GM19240 (cell line): ENCODE results near the gene IQCK.

Source experiments
- DNase-seq: peaks from one replicate; pipeline ENCODE4 v3.0.0; 2011; ENCODE audit warnings: low spot score; ENCODE audit not compliant: insufficient read length

The IQCK gene

DNA sequence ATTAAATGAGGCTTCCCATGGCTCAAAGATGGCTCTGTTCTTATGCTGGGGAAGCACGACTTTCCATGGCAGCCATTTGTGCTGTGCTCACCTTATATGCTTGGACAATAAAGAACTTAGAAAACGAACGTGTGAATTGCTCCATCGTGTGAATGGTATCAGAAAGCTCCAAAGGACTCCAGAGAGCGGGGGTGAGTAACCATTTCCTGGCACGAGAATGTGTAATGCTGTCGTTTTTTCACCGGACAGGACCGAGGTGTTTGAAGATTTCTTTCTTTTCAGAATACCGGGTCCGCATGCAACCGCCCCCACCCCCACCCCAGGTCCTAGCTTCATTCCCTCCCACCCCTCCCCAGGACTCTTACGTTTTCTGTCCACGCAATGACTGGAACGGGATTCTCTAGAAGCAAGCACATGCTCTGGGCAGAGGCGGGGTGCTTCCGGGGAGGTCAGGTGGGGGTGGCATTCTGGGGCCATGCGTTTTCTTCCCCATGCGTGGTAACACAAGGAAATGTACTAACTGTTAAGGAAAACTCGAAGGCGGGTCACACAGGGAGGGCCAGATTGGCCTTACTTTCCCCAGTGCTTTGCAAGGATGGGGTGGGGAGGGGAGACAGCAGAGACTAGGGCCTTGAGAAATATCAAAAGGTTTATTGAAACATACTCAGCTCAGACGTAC is 140.4 kb downstream of the IQCK start:
- no peak for DNase-seq

DNA sequence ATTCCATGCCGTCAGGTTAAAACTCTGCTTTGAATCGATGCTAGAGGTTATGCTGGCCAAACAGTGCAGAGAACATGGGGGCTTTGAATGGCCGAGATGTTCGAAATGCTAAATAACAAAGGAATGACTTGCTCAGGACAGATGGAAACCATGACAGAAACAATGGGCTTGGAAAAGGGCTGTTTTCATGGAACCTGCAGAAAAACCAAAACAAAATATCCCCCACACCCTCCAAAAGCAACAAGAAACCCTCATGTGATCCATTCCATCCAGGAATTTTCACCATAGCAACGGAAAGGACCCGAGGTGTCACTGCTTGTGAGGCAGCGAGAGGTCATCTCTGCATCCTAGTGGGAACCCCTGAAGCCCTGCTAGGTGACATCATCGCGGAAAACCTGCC is 141.1 kb downstream of the IQCK start:
- DNase-seq, result no peak

DNA sequence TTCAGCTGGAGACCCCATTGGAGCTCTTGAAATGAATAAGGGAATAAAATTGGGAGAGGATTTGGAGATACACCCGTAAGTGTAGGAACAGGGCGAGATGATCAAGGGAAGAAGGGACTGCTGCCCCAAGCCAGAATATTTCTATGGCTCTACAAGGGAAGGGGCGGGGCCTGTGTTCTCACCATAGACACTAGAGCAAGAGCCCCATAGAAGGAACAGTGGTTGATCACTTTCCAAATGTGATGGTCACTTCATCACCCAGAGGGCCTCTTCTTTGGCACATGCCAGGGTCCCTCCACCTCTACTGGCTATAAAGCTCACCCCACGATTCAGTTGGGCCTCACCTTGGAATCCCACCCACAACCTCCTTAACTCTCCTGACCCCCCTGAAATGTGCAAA is 141.5 kb downstream of the IQCK start:
- no peak for DNase-seq

DNA sequence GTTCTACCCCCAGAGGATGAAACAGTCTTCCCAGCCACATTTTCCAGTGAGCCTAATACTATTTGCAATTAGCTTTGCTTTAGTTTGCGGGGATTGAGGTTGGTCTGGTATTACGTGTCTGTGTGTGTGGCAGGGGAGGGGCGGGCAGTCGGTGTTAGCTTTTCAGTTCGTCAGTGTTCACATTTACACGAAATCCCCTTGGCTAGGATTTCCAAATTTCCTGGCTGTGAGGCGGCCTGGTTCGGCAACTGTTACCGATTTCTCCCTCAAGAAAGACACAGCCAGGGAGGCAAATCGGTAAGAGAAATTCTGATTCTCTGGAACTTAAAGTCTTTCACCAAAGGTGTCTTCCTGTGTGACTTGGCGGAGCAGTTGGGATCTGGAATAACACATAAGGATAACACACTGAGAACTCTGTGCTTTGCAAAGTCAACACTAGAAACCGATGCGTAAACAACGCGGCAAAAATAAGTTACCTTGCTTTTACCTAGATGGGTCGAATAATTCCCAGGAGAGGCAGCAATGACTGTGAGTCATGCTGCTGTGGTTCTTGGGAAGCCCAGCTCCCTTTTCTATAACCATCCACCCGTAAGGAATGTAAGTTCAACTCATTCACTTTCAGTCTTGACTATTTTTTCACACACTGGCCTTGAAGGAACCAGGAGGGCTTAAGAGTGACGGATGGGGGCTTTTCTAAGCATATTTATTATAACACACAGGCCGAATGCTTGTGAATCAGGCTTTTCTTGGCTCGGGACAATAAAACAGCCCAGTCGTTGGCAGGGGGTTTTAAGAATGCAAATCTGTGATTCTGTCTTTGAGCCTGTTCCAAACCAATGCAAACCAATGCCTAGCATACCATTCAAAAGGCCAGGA is 142.3 kb downstream of the IQCK start:
- no peak for DNase-seq

DNA sequence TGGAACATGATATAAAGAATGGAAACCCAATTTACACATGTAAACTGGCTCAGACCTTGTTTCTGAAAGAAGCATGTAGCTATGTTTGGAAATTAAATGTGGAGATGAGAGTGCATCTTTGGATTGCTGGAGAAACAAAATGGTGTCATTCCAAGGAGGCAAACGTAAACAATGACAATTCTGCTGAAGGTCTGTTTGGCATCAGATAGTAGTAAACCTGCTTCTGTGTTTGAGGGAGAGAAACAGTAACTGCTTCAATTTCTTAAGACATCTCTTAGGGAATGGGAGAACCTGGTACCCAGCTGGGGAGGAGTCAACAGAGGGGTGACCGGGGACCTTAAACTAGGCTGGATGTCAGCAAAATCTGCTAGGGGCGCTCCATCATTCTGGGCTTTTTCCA is 143.1 kb downstream of the IQCK start:
- DNase-seq, result no peak

DNA sequence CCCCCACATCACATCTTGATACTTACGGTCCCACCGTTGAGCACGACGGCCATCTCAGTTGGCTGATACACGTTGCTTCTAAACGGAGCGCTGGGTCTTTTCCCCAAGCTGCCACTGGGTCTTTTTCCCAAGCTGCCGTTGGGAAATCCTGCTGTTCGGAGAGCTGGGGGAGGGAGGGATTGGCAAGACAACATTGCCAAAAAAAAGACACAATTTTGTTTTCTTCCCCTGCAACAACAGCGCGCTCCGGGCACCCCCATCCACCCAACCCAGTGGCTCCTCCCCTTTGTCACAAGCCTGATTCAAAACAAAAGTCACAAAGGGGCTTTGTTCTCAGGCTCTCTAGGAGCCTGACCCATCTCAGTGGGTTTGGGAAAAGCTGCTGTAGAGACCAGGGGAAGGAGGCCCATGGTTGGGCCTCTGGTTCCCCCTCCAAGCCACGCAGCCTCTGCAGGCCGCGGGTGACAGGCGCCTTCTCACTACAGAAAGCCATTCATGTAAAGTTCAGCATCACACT is 143.8 kb downstream of the IQCK start:
- no peak for DNase-seq

DNA sequence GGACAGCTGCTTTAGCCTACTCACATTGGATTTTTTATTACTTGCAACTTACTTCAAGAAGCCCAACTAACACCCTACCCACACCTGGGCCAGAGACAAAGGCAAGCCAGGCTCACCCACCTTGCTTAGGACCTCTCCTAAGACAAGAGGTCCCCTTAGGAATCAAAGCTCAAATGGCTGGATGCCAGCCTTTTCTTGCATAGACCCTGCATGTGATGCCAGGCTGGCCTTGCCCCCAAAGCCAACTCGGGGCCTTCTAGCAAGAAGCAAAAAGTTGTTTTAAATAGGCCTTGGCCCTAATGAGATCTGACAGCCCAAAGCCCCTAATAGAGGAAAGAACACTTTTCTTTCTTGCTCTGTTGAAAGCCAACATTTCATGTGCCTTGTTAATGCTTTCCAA is 145.9 kb downstream of the IQCK start:
- DNase-seq, result no peak

DNA sequence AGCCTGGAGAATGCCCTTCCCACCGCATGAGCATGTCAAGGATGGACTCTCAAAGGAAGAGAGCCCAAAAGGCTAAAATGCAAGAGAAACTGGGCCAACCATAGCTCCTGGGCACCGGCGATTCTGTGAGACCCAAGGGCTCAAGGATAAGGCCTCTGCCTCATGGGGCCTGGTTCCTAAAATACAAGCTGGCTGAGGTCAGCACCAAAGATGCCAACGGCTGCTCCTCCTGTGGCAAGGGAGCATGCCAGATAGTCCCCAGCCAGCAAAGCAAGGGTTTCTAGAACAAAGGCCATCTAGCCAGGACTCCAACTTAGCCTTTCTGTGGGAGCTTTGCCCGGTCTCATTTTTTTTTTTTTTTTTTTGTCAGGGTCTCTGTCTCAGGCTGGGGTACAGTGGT is 146.5 kb downstream of the IQCK start:
- no peak for DNase-seq

DNA sequence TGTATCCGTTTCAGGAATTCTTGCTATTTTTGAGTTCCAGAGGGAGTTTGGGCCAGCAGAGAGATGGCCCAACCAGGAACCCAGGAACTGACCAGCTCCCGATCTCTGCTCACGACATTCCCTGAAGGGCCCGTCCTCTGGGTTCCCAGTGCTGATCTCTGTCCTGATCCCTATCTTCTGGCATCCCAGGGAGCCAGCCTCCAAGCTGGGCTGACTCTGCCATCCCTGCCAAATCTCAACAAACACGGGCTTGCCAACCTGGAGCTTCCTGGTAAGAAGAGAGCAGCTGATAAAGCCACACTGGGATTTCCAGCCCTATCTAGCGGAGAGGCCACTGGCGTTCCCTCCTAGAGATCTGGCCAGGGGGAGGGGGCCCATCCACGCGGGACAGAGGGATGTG is 150.3 kb downstream of the IQCK start:
- DNase-seq, result no peak

DNA sequence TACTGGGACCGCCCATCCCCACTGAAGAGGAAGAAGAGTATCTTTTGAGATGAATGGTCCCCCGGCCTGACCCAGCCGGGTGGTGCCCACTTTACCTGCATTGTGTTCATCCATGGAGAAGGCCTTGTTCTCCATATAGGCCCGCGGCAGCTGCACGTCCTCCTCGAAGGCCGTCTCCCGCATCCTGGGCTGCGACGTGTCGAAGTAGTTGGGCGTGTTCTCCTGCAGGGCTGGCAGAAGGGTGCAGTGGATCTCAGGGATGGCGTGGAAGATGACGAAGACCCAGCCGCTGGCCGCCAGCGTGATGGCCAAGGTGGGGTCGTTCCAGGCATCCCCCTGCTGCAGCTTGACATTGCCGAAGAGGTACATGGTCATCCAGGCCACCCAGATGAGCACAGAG is 153.7 kb downstream of the IQCK start:
- no peak for DNase-seq

DNA sequence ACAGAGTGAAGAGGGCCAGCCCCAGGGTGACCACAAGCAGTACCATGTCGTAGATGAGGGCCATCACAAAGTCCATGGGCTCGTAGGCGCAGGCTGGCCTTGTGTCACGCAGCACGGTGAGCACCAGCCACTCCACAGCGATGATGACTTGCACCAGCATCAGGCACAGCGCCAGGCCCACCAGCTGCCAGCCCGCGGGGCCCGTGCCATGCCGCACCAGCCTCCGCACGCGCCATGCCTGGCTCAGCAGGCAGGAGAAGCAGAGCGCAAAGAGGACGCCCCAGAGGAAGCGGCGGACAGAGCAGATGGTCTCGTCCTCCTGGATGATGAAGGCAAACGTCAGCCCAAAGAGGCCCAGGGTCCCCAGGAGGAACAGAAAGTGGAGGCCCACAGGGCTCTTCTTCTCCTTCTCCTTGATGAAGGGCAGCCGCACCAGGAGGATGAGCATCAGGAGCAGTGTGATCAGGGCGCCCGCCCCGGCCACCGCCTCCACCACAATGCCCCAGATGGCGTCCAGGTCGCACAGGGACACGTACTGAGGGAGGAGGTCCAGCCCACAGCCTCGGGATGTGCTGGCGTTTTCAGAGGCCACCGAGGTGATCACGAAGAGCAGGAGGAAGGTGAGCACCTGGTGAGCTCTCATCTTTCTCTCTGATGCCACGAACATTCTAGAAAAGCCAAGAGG is 154.2 kb downstream of the IQCK start:
- no peak for DNase-seq

DNA sequence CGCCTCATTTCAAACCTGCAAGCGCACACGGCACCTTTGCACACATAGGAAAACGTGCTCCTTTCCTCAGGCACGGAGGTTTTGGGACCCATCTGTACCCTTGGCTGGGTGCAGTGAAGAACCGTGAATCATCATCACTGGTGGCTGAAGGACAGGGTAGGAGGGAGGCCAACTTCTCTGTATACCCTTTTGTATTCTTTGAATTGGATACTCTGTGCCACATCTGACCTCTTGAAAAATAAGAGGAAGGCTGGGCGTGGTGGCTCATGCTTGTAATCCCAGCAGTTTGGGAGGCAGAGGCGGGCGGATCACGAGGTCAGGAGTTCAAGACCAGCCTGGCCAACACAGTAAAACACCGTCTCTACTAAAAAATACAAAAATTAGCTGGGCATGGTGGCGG is 154.9 kb downstream of the IQCK start:
- DNase-seq, result no peak

DNA sequence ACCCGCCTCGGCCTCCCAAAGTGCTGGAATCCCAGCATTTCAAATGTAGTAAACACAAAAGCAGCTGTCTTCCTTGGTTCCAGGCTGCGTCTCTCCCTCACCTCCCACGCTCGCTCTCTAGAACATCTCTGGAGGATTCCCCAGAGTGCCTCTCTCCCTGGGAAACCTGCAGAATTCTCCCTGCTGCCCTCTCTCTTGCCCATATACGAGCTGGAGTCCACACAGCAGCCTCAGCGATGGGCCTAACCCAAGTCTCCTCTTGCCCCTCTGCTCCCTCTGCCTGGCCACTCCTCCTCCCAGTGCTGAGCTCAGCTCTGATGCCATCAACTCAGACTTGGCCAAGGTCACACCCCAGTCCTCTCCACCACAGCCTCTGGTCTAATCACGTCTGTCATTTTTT is 156.0 kb downstream of the IQCK start:
- DNase-seq, result no peak

DNA sequence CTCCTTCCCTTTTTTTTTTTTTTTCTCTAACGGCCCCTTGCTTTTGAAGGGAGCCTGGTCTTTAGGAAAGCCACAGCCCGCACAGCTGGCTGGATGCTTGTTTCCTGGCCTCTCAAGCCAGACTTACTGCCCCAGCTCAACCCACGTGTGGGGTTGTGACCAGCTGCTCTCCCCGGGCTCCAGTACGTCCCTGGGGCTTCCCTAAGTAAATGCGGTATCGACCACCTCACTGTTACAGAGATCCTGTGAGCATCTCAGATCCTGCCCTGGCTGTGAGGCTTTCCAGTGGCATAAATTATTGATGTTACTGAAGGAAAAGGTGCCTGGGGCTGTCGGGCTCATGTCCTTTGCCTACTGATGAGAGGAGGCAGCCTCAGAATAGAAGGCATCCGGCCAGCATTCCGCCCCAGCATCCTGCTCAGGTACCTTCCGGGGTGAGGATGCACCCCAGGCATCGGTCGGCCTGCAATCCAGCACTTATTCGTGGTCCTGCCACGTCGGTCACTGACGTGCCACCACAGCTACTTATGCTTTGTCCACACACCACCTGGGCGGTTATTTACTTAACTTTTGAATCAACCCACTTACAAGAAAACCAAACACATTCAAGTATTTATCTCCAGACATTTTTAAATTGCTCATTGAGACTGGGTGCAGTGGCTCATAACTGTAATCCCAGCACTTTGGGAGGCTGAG is 156.9 kb downstream of the IQCK start:
- DNase-seq, result no peak

DNA sequence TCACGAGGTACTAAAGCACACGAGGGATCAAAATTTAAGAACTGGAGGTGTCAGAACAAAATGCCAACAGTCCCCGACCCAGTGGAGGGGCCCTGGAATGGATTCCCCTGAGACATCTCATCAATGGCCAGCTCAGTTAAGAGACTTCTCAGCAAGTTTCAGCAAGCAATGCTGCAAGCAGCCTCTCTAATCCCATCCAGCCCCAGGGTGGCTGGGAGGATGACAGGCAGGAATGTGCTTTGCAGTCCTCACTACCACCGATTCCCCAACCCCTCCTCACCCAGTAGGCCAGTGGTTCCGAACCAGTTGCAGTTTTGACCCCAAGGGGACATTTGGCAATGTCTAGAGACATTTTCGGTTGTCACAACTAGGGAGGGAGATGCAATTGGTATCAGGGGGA is 157.8 kb downstream of the IQCK start:
- no peak for DNase-seq

DNA sequence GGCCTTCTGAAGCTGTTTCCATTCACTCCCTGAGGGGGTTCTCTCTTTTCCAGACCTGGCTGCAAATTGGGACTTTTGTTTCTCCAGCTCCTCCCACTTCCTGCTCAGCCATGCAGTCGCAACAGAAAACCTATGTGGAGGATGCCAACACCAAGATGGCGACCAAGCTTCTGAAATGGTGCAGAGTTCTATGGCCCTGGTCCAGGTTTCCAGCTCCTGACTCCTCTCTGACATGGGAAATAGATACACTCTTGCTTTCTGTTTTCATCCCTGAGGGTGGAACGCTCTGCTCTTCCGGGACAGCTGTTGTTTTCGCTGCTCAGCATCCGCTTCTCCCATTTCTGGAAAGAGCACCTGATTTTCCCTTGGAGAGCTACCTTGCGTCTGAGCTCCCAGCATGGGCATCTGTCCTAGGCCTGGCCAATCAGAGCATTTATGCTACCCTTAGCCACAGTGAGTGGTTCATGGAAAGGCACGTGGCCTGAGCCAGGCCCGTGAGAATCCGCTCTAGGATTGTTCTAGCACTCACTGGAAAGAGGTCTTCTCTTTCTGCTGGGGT is 158.5 kb downstream of the IQCK start:
- DNase-seq, result no peak

DNA sequence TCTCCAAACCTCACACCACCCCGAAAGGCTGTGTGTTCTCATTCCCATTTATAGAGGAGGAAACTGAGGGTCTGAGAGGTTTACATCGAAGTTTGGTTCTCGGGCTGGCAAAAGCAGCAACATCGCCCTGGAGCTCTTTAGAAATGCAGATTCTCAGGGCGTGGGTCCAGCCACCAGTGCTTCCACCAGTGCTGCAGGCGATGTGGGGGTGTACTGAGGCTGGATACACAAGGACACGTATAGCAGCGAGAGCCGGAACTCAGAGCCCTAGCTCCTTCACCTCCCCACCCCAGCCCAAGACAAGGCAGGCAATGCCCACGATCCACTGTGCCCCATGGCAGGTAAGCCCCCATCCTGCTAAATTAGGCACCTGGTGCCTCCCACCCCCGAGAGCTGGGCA is 160.7 kb downstream of the IQCK start:
- no peak for DNase-seq

DNA sequence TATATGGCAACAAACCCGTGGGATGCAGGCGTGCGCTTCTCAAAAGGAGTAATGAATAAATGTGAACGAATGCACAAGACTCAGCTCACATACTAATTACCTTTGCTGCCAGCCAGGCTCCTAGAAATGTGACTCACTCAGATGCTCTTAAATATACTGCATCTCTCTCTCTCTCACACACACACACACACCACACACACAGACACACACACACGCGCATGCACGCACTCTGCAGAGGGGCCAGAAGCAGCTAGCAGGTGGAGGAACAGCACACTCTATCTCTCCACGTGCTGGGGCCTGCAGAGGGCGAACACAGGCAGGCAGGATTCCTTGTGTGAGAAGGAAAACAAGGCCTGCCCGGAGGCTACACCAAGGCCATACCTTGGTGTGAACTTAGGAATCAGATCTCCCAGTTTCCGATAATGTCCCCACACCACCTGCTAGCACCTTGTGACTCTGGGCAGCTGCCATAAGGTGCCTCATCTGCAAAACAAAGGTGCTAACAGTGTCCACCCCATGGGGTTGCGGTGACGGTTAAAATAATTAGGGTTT is 161.2 kb downstream of the IQCK start:
- DNase-seq, result no peak

DNA sequence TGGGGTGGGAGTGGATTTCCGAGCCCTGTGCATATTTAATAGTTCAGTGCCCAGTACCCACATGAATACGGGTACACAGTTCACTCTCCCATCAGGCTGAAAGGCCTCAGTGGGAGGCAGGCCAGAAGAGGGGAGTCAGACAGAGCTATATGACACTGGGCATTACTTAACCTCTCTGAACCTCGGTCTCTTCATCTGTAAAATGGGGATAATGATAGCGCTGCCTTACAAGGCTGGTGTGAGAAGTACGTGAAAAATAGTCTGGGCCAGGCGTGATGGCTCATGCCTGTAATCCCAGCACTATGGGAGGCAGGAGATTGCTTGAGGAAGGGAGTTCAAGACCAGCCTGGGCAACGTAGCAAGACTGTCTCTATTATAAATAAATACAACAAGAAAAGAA is 163.0 kb downstream of the IQCK start:
- no peak for DNase-seq

DNA sequence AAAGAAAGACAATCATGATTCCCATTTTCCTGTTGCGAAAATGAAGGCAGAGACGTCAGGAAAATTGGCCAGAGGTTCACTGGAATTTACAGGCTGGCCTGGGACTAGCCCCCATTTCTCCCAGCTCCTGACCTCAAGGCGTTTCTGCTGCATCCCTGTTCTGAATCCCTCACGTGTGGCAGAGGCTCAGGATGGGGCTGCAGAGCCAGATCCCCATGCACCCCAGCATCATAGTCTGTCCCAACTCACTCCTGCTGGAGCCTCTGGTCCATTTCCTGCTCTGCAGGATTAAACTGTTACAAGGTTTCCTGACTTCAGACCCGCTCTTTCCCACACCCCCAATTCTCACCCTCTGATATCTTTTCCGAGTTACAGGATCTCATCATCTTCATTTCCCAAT is 163.7 kb downstream of the IQCK start:
- no peak for DNase-seq

DNA sequence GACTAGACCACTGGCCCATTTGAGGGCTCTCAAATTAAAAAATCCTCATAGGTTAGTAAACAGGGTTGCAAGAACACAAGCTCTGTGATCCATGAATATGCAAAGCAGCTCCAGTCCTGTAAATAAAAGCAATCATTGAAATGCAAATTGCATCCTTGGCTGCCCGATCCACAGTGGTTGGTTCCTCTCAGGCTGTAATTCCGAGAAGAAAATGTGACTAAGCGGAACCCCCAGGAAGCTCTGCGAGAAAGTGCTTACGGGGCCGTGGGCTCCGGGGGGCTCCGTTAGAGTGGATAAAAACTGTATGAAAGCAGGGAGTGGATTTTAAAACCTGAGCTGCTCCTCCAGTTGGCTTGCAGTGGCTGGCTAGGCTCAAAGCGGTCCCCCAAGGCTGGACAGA is 164.1 kb downstream of the IQCK start:
- DNase-seq, result no peak
